Measurements from ENCODE around the gene NDUFS7. TPM values are rescaled to one million over a fixed set of nuclear protein-coding genes. Genes with fewer than 3 reads are reported as not detected.

Gene NDUFS7
- total and polyA plus RNA-seq, 2 experiments from 2014 or later, result 264 to 455 TPM

DNA sequence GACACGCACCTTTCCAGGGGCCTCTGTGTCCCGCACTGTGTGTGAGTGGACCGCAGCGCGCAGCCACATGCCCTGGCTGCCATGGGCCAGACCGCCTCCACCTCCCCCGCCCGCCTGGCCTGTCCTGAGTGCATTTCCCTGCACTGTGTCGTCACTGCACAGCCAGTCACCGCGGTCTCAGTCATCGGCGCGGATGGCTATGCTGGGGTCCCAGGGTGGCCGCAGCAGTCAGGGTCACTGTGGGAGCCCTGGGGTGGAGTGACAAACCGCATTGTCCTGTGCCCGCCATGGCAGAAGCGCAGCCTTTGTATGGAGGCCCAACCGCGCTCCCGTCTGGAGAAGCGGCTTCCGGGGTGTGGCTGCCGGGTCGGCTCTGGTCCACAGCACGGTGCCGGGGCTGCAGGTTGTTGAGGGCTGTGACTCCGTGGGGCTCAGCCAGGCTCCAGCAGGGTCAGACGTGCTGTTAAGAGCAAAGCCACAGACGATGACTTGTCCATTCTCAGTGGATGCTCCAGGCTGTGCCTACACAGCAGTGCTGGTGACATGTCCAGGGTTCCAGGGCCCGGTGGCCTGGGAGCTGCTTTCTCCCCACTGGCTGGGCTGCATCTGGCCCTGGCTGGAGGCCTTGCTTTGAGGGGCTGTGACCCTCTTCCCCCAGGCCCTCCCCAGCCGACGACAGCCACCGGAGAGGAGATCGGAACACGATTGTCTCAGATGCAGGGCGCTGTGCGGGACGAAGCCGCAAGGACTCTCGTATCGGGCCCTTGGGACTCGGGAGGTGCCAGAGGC is 6.3 kb upstream of the NDUFS7 start:
- TF ChIP-seq CTCF (IDR thresholded peaks at IDR 0.05; ENCODE audit: low read depth, low read length), result no peak
- H3K27me3 ChIP-seq, result no peaks in the 10 kb centered on the region

GRCh38 chr19:1377965-1378785 is 5.5 kb upstream of the NDUFS7 start:
- H3K36me3 ChIP-seq, result peaks cover 7% of the 10 kb centered on the region
- no peaks in the 10 kb centered on the region for H3K27me3 ChIP-seq
- TF ChIP-seq CTCF (IDR thresholded peaks at IDR 0.05; ENCODE audit: low read depth, low read length), result no peak
- H3K4me1 ChIP-seq (ENCODE audit: low read depth), result peaks cover 5% of the 10 kb centered on the region
- no peak overlapping the region for H3K4me3 ChIP-seq
- DNase-seq (ENCODE audit: low read depth in 1 of 2, low spot score in 1 of 2), result no peak
- no peaks in the 10 kb centered on the region for H3K9me3 ChIP-seq (ENCODE audit: low read depth)
- no peak overlapping the region for H3K27ac ChIP-seq

More for the DNA sequence above, 6.3 kb upstream of the NDUFS7 start:
- Histone ChIP-seq H3K36me3 (peaks cover 15% of the 10 kb centered on the region), H3K9me3 (ENCODE audit: low read depth) (no peaks in the 10 kb centered on the region), H3K4me3 (no peak overlapping the region), H3K27ac (no peak overlapping the region), H3K4me1 (ENCODE audit: low read depth) (peaks cover 5% of the 10 kb centered on the region)
- no peak for DNase-seq (ENCODE audit: low read depth in 1 of 2, low spot score in 1 of 2)

GRCh38 chr19:1379126-1379905 is 4.4 kb upstream of the NDUFS7 start:
- H3K4me1 ChIP-seq (ENCODE audit: low read depth), result peaks cover 5% of the 10 kb centered on the region
- H3K4me3 ChIP-seq, result no peak overlapping the region
- H3K27ac ChIP-seq, result no peak overlapping the region
- no peak for TF ChIP-seq CTCF (IDR thresholded peaks at IDR 0.05; ENCODE audit: low read depth, low read length)
- no peaks in the 10 kb centered on the region for H3K36me3 ChIP-seq
- H3K27me3 ChIP-seq, result no peaks in the 10 kb centered on the region
- no peak for DNase-seq (ENCODE audit: low read depth in 1 of 2, low spot score in 1 of 2)
- H3K9me3 ChIP-seq (ENCODE audit: low read depth), result no peaks in the 10 kb centered on the region

GRCh38 chr19:1379961-1380489 is 3.7 kb upstream of the NDUFS7 start:
- H3K4me1 ChIP-seq (ENCODE audit: low read depth), result peaks cover 5% of the 10 kb centered on the region
- H3K9me3 ChIP-seq (ENCODE audit: low read depth), result no peaks in the 10 kb centered on the region
- H3K27ac ChIP-seq, result no peak overlapping the region
- H3K27me3 ChIP-seq, result no peaks in the 10 kb centered on the region
- DNase-seq (ENCODE audit: low read depth in 1 of 2, low spot score in 1 of 2), result no peak
- no peak for TF ChIP-seq CTCF (IDR thresholded peaks at IDR 0.05; ENCODE audit: low read depth, low read length)
- no peak overlapping the region for H3K4me3 ChIP-seq
- H3K36me3 ChIP-seq, result no peaks in the 10 kb centered on the region

DNA sequence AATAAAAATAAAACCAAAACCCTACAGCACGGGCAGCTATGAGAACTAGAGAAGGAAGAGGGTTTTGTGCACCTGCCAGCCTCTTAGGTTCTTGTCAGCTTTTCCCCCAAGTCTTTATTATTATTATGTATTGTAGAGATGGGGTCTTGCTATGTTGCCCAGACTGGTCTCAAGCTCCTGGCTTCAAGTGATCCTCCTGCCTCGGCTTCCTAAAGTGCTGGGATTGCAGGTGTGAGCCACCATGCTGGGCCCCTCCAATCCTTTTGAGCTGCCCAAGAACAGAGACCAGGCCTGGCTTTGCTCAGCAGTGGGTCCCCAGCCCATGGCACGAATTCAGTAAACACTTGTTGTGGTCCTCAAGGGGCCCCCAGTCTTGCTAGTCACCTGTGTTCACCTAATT is 1.5 kb upstream of the NDUFS7 start:
- H3K27me3 ChIP-seq, result no peaks in the 10 kb centered on the region
- DNase-seq (ENCODE audit: low read depth in 1 of 2, low spot score in 1 of 2), result no peak
- H3K27ac ChIP-seq, result no peak overlapping the region
- H3K4me1 ChIP-seq (ENCODE audit: low read depth), result peaks cover 5% of the 10 kb centered on the region
- H3K36me3 ChIP-seq, result no peaks in the 10 kb centered on the region
- H3K4me3 ChIP-seq, result no peak overlapping the region
- no peak for TF ChIP-seq CTCF (IDR thresholded peaks at IDR 0.05; ENCODE audit: low read depth, low read length)
- H3K9me3 ChIP-seq (ENCODE audit: low read depth), result no peaks in the 10 kb centered on the region
